GM19397 (cell line): ENCODE data around the gene LHFPL2.
"Not testable (repeated sequence)": the region's sequence is repeated elsewhere in the genome, so short reads cannot be mapped to it uniquely, and the experiment has no call there.

Source experiments
- ATAC-seq: cut with Tn5 transposase; IDR thresholded peaks from one replicate; pipeline ENCODE4 v1.9.1; 2021; ENCODE audit warnings: mild to moderate bottlenecking, moderate library complexity; ENCODE audit not compliant: unreplicated experiment

Gene LHFPL2

DNA sequence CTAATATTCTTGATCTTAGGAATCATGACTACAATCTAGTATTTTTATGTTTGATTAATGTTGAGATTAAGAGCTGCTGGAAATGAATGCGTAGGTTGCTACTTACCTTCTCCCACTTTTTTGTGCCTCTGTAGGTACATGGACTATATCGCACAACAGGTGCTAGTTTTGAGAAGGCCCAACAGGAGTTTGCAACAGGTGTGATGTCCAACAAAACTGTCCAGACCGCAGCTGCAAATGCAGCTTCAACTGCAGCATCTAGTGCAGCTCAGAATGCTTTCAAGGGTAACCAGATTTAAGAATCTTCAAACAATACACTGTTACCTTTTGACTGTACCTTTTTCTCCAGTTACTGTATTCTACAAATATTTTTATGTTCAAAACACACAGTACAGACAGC is 173.2 kb downstream of the LHFPL2 start:
- ATAC-seq = no peak

DNA sequence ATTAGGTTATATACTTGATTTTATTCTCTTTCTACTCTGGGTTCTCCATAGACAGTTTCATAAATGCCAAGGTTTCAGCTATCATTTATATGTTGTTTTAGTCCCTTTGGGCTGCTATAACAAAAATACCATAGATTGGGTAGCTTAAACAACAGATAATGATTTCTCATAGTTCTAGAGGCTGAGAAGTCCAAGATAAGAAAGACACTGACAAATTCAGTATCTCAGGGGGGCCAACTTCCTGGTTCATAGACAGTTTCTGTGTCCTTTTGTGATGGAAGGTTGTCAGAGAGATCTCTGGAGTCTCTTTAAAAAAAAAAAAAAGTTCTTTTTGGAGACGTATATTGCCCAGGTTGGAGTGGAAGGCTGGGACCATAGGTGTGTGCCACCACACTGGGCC is 174.8 kb downstream of the LHFPL2 start:
- no peak for ATAC-seq

DNA sequence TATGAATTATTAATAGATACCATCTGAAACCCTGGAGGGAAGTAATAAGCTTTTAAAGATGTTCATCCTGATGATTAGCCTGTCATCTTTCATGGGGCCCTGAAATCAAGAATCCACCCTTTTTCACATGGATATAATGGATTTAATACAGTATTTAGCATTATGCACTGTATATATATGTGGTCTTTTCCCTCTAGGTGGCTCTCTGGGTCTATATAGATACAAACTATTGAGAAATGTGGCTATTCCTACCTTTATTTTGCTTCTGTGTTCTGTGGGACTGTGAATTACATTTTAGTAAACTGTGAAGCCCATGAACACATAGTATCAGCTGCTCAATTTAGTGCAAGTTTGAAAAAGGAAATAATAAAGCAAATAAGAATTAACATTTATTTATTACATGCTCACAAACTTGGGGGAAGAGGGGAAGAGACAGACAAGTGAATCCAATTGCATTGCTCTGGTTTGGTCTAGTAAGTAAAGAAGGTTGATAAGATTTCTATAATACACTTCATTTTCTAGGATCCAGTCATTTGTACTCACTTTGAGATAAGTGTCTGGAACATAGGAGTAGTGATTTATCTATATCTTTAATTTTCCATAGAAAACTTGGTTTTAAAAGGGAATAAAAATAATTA is 176.0 kb downstream of the LHFPL2 start:
- no peak for ATAC-seq

DNA sequence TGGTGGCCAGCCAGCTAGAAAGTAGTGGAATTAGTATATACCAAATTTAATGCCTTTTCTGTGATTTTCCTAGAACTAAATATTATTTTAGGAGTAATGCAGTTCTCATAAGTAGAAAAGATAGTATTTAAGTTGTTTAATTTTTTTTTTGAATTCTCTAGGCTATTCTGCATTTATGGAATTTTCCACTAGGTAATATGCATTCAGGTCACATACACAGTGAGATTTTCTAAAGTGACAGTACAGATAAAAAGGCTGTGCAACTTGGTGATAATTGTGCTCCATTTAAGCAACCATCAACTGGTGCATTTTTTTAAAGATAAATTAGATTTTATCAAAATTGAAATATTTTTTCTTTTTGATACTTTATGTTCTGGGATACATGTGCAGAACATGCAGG is 176.7 kb downstream of the LHFPL2 start:
- no peak for ATAC-seq

DNA sequence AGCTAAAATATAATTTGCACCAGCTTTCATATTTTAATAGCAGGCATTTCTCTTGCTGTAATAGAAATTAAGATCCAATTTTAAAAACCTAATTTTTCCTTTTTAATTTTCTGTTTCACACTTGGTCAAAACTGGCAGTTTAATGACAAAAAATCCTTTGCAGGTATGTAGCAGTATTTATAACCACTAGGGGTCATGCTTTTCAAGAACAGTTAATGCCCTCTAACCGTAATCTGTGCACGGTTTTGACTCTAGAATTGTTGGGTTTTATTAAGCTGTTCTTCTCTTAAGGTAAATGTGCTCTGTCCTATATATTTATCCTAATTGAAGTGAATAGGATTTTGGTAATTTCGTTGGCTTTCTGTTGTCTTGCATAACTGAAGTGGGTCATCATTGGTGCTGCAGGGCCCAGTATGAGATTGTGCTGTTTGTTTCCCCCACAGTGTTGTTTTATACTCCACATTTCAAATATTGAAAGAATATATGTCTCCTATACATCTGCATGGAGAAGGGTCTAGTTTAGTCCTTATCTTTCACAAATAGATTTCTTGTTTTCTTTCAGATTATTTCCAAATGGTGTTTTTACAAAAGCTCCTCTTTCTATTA is 180.7 kb downstream of the LHFPL2 start:
- no peak for ATAC-seq

DNA sequence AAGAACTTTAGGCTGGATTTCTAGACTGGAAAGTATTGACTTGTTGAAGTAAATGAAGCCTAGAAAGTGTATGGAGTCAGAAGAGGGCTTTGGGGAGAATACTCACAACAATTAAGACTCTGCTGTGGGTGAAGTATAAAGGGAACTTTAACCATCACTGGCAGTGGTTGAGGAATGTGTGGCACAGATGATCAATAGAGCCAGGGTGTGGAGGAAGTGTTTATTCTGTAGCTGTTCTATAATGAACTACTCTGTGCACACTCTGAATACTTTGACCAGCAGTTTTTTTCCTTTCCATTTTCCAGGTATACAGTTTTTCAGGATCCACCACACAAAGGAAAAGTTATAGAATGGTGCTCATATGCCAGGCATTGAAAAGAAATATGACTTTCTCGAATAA is 181.4 kb downstream of the LHFPL2 start:
- ATAC-seq = no peak

DNA sequence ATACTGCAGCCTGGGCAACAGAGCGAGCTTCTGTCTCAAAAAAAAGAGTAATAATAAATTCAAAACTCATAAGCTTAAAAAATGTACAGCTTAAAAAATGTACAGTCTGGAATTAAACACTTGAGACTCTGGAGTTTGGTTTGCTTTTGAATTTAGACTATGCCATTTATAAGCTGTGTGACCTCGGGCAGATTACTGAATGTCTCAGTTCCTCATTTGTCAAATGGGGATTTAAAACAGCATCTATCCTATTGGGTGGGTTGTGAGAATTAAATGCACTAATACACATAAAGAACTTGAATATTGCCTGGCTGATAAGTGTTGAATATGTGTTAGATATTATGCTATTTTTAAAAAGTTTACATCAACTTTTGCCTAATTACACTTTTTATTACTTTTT is 189.7 kb downstream of the LHFPL2 start:
- ATAC-seq = no peak

DNA sequence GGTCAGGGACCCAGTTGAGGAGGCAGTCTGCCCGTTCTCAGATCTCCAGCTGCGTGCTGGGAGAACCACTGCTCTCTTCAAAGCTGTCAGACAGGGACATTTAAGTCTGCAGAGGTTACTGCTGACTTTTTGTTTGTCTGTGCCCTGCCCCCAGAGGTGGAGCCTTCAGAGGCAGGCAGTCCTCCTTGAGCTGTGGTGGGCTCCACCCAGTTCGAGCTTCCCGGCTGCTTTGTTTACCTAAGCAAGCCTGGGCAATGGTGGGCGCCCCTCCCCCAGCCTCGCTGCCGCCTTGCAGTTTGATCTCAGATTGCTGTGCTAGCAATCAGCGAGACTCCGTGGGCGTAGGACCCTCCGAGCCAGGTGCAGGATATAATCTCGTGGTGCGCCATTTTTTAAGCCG is 191.1 kb downstream of the LHFPL2 start:
- not testable (repeated sequence) for ATAC-seq

DNA sequence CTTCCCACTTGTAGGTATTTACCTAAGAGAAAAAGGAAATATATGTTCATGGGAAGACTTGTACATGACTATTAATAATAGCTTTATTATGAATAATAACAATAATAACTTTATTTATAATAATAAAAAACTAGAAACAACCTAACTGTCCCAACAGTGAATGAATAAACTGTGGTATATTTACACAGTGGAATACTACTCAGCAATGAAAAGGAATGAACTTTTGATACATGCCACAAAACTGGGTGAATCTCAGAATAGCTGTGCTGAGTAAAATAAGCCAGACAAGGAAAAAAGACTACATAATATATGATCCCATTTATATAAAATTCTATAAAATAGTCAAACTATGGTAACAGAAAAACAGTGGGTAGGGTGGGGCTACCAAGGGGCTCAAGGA is 199.5 kb downstream of the LHFPL2 start:
- no peak for ATAC-seq

DNA sequence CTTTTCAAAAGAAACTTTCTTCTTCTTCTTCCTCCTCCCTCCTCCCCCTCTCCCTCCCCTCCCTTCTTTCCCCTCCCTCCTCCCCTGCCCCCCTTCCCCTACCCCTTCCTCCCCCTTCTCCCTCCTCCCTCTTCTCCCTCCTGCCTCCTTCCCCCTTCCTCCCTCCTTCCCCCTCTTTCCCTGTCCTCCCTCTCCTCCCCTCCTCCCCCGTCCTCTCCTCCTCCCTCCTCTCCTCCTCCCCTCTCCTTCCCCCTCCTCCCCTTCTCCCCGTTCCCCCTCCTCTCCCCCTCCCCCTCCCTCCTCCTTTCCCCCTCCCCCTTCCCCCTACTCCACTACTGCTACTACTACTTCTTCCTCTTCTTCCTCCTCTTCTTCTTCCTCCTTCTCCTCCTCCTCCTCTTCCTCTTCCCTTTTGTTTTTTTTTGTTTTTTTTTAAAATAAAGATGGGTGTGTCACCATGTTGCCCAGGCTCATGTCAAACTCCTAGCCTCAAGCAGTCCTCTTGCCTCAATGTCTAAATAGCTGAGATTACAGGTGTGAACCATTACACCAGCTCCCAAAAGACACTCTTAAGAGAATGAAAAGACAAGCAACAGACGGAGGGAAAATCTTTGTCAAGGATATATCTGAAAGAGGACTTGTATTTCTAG is 200.7 kb downstream of the LHFPL2 start:
- ATAC-seq = no peak
